HG02678 (cell line): ENCODE data around the gene CARD19.
A peak's percentile ranks its signal among the peaks of the same experiment; 100 is the strongest.
"Not testable (repeated sequence)": the region's sequence is repeated elsewhere in the genome, so short reads cannot be mapped to it uniquely, and the experiment has no call there.

Experiments used
- ATAC-seq: cut with Tn5 transposase; IDR thresholded peaks from one replicate; pipeline ENCODE4 v1.9.1; 2021; ENCODE audit warnings: mild to moderate bottlenecking, moderate library complexity; ENCODE audit not compliant: unreplicated experiment

Gene CARD19

DNA sequence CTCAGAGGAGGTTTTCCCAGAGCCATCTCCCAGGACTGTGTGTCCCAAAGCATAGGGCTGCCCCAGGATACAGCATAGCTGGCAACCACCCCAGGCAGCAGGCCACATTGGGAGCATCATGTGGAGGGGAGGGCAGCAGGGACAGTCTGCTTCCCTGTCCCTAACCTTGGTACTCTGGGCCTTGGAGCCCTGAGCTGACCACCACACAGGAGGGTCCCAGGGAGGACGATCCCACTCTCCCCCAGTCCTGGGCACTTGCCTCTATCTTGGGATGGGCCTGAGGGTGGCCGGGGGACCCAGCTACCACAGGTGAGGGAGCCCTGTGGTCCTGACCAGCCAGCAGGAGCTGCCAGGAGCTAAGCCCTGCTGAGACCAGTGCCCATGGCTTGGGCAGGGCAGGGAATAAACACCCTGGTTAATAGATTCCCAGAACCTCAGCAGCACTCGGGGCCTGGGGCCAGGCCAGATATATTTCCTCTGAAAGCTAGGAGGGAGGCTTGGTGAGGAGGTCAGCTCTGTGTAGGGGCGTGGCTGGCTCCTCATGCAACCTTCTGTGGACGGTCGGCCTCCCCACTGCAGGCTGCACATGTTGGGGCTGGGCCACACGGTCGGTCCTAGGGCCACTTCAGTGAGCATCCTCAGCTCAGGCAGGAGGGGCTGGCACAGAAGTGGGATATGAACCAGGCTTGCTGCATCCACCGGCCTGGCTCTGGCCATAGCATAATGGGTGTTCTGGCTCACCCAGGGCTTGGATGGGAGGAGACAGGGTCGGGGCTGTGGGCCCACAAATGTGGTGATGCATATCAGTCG is 33.9 kb downstream of the CARD19 start:
- no peak for ATAC-seq

DNA sequence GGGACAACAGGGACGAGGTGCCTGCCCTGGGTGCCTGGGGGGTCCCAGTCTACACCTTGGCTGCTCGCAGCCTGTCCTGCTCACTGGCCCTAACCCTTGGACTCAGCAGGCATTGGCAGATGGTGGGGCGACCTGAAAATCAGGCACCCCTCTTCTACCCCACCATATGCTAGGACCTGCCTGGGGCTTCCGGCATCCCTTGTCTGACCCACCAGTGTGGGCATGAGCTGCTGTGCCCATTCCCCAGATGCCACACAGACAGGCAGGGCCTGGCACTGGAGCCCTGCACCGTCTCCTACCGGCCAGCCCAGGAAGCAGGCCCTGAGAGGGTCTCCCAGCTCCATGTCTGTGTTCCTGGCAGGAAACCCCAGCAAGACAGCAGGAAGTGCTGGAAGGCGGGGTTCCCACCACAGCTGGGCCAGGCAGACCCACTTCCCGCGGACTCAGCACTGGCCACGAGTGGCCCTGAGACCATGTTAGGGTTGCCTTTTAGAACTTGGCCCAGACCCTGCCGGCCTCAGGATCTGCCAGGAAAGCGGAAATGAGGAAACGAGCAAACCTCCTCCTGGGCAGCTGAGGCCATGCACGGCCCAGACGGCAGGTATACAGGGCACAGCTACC is 35.0 kb downstream of the CARD19 start:
- ATAC-seq, result no peak

DNA sequence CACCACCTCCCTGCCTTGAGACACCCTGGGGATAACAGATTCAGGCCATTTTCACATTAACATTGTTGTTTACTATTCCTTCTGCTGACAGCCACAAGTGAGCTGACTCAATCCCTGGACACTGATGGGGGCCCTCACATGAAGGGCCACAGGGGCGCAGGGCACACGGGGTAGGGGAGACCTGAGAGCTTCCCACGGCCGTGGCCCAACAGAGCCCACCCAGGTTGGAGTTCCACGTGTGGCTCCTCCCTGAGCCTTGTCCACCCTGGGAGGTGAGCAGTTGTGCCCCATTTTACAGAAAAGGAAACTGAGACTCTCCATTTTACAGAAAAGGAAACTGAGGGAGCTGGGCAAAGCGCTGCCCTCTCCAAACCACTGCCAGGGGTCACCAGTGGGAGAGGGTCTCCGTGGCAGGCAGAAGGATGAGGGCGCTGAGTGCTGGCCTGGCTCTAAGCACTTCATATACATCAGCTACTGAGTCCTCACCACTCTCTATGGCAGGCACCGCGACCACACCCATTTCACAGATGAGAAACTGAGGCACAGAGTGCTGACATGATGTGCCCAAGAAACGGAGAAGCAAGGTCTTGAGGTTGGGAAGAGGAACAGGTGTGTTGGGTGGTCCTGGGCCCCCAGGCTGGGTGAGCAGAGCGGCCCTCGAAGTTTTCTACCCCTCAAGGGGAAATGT is 35.7 kb downstream of the CARD19 start:
- no peak for ATAC-seq

DNA sequence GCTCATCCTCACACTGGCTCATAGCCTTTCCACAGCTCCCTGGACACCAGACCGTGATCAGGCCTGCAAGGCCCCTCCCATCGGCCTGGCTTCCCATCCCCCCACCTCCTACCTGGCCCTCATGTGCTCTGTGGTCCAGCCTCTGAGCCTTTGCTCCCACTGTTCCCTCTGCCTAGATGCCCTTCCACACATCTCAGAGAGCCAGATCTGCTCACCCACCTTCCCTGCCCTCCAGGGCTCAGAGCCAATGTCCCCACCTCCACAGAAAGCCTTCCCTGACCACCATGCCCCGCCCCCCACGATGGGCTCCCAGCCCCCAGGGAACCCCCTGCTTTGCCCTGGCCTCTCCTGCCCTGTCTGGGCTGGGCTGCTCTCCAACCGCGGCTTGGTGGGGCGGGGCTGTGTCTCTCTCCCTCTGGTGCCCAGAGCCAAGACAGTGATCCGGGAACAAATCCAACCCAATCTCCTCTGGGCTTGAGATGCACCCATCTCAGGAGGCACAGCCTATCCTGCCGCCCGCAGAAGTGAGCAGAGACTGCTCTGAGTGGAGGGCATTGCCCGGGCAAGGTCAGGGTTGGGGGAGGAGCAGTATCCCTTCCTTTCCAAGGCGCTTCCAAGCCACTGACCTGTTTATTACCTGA is 36.4 kb downstream of the CARD19 start:
- ATAC-seq, result no peak

DNA sequence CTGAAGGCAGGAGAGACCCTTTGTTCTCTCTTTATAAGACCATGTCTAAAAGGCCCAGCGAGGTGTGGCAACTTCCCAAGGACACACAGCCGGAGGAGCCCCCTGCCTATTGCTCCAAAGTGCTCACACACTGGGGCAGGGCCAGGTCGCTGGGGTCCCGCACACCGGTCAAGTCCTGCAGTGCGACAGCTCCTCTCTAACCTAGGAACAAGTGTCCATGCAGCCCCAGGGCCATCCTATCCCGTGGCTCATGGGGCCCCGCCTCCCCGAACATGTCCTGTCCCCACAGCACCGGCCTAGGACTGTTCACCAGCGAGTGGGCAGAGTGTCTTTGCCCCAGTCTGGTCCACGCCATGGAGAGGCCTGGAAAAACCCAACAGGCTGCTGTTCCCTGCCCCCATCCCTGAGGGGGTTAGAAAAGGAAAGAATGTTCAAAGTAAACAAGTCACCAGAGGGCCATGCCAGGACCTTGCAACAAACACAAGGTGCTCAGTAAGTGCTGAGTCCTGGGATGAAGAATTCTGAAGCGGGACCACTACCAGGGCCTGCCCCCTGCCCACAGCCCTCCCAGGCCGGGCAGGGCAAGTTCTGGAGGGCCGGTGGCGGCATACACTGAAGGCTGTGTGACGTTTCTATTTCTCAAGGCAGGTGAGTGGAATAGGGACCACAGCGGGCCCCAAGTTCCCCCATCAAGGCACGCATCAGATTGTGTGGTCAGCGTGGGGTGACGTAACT is 37.1 kb downstream of the CARD19 start:
- peak; percentile 44 for ATAC-seq

DNA sequence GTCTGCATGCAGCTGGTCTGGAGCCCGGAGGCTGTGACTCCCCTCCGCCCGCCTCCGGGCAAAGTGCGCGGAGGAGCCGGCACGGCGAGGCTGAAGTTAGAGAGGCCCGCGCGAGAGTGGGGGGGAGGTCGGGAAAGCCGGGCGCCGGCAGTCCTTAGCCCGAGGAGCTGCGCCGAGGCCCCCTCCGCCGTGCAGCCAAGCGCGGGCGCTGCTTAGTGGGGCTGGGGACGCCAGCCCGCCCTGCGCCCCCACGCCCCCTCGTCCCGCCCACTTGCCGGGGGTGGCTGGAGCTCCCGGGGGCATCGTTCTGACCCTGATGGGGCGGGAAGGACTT is 37.6 kb downstream of the CARD19 start:
- ATAC-seq, result no peak

DNA sequence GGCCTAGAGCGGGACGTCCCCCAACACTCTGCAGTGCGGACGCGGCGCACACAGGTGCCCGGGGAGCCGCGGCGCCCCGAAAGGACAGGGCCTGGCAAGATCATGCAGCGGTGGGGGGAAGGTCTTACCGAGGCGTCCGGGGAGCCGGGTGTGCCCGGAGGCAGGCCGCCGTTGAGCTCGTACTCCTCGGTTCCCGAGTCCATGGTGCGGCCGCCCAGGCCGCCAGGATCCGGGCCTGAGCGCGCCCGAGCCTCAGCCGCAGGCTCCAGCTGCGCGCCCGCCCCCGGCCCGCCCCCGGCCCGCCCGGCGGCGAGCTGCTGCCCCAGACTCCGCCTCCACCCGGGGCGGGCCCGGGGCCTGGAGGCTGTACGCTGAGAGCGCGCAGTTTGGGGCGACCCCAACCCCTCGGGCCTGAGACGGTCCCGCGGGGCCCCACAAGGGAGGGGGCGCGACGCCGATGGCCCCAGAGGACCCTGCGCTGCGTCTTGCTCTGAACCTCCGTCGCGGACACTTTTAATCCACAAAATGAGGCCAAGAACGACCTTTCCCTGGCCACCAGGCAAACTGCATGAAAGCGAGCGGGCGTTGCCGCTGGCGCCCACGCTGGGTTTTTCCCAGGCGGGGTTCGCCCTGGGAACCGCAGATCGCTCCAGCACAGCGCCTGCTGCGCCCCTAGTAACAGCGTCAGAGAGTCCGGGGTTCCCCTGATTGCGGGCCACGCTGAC is 38.2 kb downstream of the CARD19 start, which contains the start of gene NINJ1:
Gene NINJ1, minus strand, starts transcription at position 237 of the 725 bp plus-strand sequence. Its CDS starts 34 bp downstream, at position 203.
- ATAC-seq, result peak; percentile 82

DNA sequence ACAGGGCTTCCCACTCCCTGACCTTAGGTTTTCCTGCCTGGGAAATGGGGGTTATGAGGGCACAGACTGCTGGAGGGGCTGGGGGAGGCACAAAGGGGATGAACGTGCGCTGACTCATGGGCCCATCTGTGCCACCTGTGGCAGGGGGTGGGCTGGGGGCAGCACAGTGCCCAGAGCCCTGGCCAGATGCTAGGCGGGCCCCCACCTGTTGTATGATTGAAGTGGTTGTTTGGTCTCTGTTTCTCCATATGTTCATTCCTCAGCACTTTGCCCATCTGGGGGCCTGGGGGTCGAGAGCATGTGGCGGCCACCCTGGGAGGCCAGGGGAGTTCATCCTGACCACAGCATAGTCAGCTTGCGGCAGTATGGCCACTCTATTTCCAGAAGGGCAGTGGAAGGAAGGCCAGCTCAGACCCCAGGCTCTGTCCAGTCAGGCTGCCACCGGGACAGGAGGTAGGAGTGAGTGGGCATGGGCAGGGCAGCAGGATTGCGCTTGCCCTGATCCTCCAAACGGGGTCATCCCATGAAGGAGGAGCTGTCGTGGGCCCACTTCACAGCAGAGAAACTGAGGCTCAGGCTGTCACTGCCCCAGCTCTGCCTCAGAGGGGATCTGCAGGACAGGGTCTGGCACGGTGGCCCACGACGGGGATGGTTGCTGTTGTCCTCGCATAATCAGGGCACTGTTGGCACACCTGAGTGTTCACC is 38.9 kb downstream of the CARD19 start:
- no peak for ATAC-seq

DNA sequence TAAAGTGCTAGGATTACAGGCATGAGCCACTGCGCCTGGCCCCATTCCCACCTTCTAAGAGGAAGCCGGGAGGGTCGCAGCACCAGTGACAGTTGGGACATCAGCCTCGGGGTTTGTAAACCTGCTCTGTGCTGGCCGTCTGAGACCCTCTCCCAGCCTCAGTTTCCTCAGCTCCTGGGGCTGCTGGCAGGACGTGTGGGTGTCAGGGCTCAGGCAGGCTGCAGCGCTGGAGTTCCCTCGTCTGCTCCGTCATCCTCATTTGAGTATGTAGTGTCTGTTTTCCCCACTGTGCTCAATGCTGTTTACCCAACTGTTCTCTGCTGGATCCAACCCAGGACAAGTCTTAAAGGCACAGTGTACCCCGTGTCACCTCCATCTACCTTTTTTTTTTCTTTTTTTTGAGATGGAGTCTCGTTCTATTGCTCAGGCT is 40.0 kb downstream of the CARD19 start:
- no peak for ATAC-seq

DNA sequence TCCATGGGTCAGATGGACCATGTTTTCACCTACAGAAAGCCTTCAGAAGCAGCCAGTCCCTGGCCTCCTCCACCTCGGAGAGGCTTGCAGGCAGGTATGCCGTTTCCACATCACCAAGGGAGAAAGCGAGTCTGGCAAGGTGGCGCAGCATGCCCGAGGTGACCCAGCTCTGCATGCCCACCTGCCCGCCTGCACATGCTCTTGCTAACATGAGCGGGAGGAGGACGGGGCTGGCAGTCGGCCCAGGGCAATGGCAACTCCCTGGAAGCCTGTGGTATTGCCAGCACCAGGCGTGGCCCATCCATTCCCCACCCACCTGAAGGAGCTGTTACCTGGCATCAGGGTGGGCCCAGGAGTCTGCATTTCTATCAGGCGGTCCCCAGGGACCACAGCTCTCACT is 41.3 kb downstream of the CARD19 start:
- ATAC-seq, result no peak

DNA sequence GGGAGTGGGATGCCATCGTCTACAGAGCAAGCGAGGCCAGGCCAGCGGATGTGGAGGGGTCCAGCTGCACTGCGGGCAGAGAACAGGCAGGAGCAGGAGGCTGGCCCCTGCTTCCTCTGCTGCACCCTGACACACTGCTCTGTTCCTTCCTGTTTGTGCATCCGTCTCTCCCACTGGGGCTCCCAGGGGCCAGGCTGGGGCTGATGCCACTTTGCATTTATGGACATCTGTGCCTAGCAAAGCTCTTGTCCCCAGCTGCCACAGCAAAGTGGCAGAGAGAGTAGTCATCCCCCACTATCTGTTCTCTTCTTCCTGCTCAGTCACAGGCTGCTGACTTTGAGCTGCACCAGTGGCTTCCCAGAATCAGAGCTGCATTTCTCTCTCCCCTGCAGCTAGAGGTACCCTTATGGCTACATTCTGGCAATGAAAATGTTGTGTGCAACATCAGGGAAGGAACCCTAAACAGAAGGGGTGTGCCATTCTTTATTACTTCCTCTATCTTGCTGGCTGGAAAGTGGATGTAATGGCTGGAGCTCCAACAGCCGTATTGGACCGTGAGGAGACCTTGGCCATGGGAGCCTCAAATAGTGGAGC is 42.3 kb downstream of the CARD19 start:
- ATAC-seq, result no peak

DNA sequence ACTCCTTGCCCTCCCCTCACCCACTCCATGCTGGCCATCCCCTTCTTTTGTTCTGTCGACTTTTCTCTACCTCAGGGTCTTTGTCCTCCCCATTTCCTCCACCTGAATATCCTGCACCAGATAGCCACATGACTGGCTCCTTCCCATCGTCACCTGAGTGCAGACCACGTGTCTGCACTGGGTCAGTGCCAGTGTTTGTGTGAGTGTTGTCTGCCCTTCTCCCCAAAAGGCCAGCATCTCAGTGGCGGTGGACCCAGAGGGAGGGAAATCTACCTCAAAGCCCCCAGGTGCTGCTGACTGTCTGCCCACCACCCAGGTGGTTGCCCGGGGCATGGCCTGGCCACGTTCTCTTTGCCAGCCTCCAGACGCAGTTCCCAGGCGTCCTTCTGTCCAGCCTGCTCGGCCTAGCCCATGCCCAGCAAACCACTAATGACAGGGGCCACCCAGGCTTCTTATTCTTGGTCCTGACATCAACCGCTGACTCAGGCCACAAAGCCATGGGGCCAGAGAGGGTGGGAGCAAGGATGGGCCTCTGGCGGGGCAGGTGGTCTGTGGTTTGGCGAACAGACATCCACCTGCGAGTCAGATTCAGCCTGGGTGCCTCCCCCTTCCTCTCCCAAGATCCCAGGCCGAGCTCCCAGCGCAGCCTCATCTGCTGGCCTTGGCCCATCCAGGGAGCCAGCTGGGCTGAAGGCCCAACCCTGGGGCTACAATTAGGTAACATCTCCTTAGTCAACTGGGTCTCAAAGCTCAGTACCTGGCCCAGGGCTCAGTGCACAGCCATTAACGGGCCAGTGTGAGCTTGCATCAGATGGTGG is 43.6 kb downstream of the CARD19 start:
- no peak for ATAC-seq

DNA sequence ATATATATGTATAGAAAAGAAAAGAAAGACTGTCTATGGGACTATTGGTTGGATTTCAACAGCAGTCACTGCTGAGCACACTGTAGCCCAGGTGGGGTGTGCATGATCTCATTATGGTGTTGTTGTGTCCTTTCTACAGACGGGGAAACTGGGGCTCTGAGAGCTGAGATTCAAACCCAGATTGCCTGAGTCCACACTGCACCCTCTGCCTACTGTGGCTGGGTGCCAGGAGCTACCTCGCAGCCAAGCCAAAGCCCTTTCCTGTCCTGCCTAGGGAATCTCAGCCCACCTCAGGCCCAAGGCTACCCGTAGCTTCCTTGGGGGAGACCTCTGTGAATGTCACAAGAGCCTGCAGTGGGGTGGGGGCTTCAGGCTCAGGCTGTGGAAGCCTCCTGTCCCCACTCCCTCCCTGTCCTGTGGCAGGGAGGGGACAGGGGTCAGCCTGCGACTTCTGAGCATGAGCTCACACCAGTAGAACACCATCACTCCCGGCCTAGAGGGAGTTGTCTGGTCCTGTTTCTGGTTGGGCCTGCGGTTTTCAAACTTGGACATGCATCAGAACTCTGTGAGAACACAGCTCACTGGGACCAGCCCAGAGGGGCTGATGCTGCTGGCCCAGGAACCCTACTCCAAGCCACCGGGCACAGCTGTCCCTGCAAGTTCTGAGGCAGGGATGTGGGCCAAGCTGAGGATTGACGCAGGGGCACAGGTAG is 45.9 kb downstream of the CARD19 start:
- no peak for ATAC-seq

DNA sequence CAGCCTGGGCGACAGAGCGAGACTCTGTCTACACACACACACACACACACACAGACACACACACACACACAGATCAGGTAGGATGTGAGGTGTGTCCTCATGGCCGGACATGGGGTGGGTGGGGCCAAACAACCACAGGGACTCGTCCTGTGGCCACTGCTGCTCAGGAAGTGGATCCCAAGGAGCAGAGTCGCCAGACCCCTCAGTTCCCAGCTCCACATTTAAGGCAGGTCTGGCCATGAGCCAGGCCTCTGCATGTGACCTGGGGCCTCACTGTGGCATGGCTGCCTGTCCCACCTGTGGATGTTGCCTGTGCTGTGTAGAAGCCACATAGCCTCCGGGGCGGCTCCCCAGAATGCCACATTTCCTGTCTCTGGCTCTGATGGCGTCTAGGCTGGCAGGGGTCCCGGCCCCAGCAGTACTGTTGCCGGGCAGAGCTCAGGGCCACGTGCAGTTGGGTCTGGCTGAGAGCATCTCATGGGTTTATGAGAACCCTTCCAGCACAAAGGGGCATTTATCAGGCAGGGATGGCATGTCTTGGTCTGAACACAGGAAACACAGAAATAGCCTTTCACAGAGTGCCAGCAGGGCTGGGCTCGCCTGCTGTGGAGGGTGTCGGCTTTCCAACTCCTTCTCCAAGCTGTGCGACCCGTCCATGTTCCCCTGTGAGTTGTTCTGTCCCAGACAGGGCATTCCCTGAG is 48.0 kb downstream of the CARD19 start:
- no peak for ATAC-seq

DNA sequence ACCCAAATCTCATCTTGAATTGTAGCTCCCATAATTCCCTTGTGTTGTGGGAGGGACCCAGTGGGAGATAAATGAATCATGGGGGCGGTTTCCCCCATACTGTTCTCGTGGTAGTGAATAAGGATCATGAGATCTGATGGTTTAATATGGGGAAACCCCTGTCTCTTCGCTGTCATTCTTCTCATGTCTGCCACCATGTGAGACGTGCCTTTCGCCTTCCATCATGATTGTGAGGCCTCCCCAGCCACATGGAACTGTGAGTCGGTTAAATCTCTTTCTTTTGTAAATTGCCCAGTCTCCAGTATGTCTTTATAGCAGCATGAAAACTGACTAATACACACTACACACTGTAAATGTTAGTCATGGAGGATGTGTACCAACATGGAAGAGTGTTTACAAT is 50.7 kb downstream of the CARD19 start:
- ATAC-seq, result not testable (repeated sequence)

DNA sequence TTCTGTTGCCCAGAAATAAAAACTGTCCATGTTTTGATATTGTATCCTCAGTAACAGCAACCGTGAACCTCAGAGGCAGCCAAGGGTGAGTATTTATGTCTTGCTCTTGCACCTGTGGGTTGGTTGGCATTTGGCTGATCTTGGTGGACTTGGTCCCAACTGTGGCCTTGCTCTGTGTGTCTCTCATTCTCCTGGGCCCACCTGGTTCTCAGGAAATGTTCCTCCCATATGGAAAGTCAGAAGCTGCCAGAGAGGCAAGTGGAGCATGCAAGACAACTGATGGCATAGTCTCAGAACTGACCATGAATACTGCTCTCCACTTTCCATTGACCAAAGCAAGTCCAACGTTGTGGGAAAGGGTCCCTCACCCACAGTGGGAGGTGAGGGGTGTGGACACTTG is 51.6 kb downstream of the CARD19 start:
- no peak for ATAC-seq

DNA sequence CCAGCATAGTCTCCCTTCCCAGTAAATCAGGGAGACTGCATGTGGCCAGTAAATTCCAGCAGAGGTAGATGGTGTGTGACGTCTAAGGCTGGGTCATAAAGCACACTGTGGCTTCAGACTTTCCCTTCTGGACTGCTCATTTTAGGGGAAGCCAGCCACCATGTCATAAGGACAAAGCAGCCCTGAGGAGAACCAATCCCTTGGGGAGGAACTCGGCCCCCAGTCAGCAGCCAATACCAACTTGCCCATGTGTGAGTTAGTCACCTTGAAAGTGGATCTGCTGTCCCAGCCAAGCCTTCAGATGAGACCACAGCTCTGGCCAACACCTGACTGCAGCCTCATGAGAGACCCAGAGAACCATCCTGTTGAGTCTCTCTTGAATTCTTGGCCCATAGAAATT is 52.7 kb downstream of the CARD19 start:
- ATAC-seq, result no peak
